ENCODE measurements around the gene PDZD2. TPM values are rescaled to one million over a fixed set of nuclear protein-coding genes. Genes with fewer than 3 reads are reported as not detected.
"Not testable (repeated sequence)": the region's sequence is repeated elsewhere in the genome, so short reads cannot be mapped to it uniquely, and the experiment has no call there.

Gene PDZD2
- total RNA-seq, 1 donor from 2014 or later: 4.3 TPM

DNA sequence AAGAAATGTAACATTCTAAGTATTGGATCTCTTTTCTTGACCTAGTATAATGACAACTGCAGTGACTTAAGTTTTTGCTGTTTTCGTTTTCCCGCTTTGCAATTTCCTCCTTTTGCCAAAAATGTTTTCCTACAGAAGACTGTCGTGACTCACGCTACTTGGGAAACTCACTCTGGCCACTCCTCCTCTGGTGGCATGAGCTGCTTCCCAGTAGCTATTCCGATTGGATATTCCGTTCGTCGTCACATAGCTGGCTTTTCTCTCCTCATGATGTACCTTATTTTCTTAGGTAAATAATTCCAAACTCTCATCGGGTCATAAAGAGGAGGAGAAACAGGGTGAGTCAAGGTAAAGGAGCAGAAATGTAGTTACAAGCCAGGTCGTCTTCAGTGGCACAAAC is 470.3 kb downstream of the PDZD2 start:
- Mint-ChIP-seq H3K9me3 (no peaks in the 10 kb centered on the region), H3K27me3 (no peaks in the 10 kb centered on the region), H3K4me1 (ENCODE audit: unreplicated experiment) (no peaks in the 10 kb centered on the region), H3K4me3 (no peak overlapping the region), H3K36me3 (peaks cover 32% of the 10 kb centered on the region), H3K27ac (no peak overlapping the region)
- TF ChIP-seq, protein P1, sequence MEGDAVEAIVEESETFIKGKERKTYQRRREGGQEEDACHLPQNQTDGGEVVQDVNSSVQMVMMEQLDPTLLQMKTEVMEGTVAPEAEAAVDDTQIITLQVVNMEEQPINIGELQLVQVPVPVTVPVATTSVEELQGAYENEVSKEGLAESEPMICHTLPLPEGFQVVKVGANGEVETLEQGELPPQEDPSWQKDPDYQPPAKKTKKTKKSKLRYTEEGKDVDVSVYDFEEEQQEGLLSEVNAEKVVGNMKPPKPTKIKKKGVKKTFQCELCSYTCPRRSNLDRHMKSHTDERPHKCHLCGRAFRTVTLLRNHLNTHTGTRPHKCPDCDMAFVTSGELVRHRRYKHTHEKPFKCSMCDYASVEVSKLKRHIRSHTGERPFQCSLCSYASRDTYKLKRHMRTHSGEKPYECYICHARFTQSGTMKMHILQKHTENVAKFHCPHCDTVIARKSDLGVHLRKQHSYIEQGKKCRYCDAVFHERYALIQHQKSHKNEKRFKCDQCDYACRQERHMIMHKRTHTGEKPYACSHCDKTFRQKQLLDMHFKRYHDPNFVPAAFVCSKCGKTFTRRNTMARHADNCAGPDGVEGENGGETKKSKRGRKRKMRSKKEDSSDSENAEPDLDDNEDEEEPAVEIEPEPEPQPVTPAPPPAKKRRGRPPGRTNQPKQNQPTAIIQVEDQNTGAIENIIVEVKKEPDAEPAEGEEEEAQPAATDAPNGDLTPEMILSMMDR (conservative IDR thresholded peaks at IDR 0.05): no peak
- DNase-seq (ENCODE audit: extremely low spot score, unreplicated experiment): no peak

DNA sequence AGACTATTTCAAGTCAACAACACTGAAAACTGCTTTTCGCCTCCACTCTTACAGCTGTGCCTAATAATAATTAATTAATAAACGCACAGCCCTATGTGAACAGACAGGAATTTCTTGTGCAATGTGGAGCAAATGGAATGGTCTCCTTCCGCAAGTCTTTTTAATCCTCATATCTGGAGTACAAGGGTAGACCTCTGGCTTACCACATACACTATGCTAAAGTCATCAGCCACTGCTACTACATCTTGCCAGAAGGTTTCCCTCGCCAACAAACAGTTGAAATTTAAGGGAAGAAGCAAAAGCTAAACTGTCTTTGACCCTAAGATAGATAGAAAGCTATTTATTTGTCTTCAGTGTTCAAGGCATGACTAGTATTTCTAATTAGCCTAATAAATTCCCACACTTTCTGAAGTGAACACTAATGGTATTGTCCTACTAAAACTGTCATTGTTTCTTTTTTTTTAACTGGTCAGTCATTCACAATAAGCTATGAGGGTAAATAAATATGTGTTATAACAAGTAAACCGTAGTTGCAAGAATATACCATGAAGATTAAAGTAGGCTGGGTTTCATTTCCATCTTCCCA is 471.3 kb downstream of the PDZD2 start:
- Mint-ChIP-seq H3K9me3 (no peaks in the 10 kb centered on the region), H3K27ac (no peak overlapping the region), H3K4me3 (no peak overlapping the region), H3K4me1 (ENCODE audit: unreplicated experiment) (no peaks in the 10 kb centered on the region), H3K36me3 (peaks cover 29% of the 10 kb centered on the region), H3K27me3 (no peaks in the 10 kb centered on the region)
- TF ChIP-seq, protein P1 (conservative IDR thresholded peaks at IDR 0.05): no peak
- no peak for DNase-seq (ENCODE audit: extremely low spot score, unreplicated experiment)

DNA sequence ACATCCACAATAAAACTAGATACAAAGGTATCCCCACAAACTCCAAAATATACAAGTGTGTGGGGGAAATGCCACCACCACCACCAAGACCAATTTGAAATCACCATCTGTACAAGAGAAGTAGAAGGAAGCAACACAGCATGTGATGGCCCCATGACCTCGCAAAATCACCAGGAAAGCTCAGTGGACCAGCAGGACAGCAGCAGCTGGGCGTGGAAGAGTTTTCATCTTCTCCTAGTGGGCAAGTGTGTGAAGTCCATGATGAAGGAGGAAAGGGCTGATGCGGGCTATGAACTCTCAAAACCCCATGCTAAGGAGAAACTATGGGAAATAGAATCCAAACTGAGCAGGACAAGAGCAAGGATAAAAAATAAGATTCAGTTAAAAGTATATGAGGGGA is 477.1 kb downstream of the PDZD2 start:
- no peaks in the 10 kb centered on the region for H3K9me3 Mint-ChIP-seq
- peaks cover 38% of the 10 kb centered on the region for H3K36me3 Mint-ChIP-seq
- no peak overlapping the region for H3K4me3 Mint-ChIP-seq
- no peaks in the 10 kb centered on the region for H3K4me1 Mint-ChIP-seq (ENCODE audit: unreplicated experiment)
- no peaks in the 10 kb centered on the region for H3K27me3 Mint-ChIP-seq
- no peak for DNase-seq (ENCODE audit: extremely low spot score, unreplicated experiment)
- H3K27ac Mint-ChIP-seq: no peak overlapping the region
- TF ChIP-seq, protein P1 (conservative IDR thresholded peaks at IDR 0.05): peak; percentile 32

DNA sequence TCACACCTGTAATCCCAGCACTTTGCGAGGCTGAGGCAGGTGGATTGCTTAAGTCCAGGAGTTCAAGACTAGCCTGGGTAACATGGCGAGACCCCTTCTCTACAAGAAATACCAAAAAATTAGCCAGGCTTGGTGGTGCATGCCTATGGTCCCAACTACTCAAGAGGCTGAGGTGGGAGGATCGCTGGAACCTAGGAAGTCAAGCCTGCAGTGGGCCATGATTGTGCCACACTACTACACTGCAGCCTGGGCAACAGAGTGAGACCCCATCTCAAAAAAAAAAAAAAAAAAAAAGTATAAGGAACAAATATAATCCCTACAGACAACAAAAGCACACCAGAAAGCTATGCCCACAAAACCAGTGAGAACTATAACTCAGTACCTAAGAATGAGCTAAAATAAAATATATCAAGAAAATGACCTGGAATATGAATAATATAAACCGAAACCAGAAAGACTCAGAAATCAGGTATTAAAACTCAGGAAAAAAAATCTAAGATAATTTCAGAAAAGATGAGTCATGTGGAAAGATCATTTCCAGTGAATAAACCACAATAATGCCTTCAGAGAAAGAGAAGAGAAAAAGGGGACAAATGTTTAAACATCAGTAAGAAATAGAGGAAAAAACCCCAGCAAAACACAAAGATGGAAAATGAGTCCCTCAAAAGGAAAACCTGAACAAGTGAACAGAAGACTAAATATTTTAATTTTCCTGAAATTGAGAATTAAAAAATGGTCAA is 477.8 kb downstream of the PDZD2 start:
- Mint-ChIP-seq H3K9me3 (no peaks in the 10 kb centered on the region), H3K36me3 (peaks cover 40% of the 10 kb centered on the region), H3K27ac (no peak overlapping the region), H3K4me3 (no peak overlapping the region), H3K4me1 (ENCODE audit: unreplicated experiment) (no peaks in the 10 kb centered on the region), H3K27me3 (no peaks in the 10 kb centered on the region)
- TF ChIP-seq, protein P1 (conservative IDR thresholded peaks at IDR 0.05): no peak
- DNase-seq (ENCODE audit: extremely low spot score, unreplicated experiment): no peak

DNA sequence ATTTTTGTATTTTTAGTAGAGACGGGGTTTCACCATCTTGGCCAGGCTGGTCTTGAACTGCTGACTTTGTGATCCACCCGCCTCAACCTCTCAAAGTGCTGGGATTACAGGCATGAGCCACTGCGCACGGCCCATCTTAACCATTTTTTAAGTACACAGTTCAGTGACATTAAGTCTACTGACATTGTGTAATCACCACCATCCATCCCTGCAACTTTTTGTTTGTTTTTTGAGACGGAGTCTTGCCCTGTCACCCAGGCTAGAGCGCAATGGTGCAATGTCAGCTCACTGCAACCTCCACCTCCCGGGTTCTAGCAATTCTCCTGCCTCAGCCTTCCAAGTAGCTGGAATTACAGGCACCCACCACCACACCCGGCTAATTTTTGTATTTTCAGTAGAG is 480.0 kb downstream of the PDZD2 start:
- not testable (repeated sequence) for H3K4me1 Mint-ChIP-seq (ENCODE audit: unreplicated experiment); H3K9me3 Mint-ChIP-seq
- H3K36me3 Mint-ChIP-seq: peaks cover 42% of the 10 kb centered on the region

DNA sequence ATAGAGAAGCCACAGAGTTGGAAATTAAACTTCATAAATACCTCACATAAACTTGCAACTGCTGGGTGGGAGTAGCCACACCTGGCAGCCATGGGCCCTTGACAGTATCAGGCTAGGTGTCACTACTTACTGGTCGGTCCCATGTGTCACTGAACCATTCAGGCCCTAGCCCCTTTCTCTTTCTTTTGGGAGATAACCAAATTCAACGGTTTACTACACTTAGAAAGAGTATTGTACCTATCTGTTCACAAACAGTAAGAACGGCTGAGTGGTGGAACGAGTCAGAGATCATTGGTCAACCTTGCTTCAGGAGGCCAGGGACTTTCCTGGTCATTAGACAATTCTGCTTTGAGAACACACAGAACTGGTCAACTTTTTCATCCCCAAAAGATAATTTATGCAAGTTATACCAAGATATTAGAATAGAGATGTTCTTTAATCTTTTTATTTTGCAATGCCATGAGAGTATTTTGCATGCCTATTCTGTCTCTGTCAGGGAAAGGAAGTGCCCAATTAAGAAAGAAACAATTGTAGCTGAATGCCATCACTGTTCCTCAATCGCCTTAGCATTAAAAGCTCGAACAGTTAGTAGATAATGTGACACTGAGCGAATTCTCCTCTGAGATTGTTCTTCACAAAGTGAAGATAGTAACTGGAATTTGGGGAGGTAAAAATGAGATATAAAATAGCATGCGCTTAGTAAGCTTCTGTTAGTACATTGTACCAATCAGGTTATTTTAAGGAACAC is 484.3 kb downstream of the PDZD2 start:
- Mint-ChIP-seq H3K27ac (no peak overlapping the region), H3K36me3 (peaks cover 46% of the 10 kb centered on the region), H3K9me3 (no peaks in the 10 kb centered on the region), H3K4me3 (no peak overlapping the region), H3K4me1 (ENCODE audit: unreplicated experiment) (peaks cover 5% of the 10 kb centered on the region), H3K27me3 (no peaks in the 10 kb centered on the region)
- TF ChIP-seq, protein P1 (conservative IDR thresholded peaks at IDR 0.05): no peak
- DNase-seq (ENCODE audit: extremely low spot score, unreplicated experiment): no peak

More for the DNA sequence above, 480.0 kb downstream of the PDZD2 start:
- H3K27me3 Mint-ChIP-seq; H3K27ac Mint-ChIP-seq; DNase-seq (ENCODE audit: extremely low spot score, unreplicated experiment); H3K4me3 Mint-ChIP-seq: not testable (repeated sequence)
